GM12878 (cell line): ENCODE measurements around the gene GAL3ST2. TPM values are rescaled to one million over a fixed set of nuclear protein-coding genes. Genes with fewer than 3 reads are reported as not detected.
A peak's percentile ranks its signal among the peaks of the same experiment; 100 is the strongest.

Source experiments
- ATAC-seq: fragments of 200-7000 bp; cut with Tn5 transposase; 3 replicates; pipeline ENCODE4 v1.9.1; 2020; ENCODE audit warnings: mild to moderate bottlenecking, moderate library complexity
- BruUV-seq: library from RNA; stranded (reverse); fragments of 400-500 nt; replicated peaks from 2 replicates; lab custom pipeline; 2021; lab: Mats Ljungman, UMichigan
- CTCF ChIA-PET: fragments of 300-600 bp; sonication (Branson Sonifier 250); formaldehyde crosslinking; extraction: SDS; loops from one replicate; lab custom pipeline; 2021; ENCODE audit warnings: inconsistent platforms; lab: Yijun Ruan, JAX
- POLR2A ChIA-PET: fragments of 350-600 bp; formaldehyde crosslinking; extraction: SDS; loops from one replicate; lab custom pipeline; 2021; ENCODE audit warnings: inconsistent platforms; lab: Charles Lee
- RAD21 ChIA-PET: fragments of 300-600 bp; sonication (Branson Sonifier 250); formaldehyde crosslinking; loops from one replicate; lab custom pipeline; 2023; ENCODE audit warnings: antibody characterized with exemption; ENCODE audit not compliant: unreplicated experiment; lab: Charles Lee
- SMC1A ChIA-PET: fragments of 300-600 bp; sonication (Branson Sonifier 250); formaldehyde crosslinking; loops from one replicate; lab custom pipeline; 2023; ENCODE audit not compliant: unreplicated experiment, uncharacterized antibody; lab: Charles Lee
- DNase-seq: peaks from one replicate; pipeline ENCODE4 v3.0.0-alpha.2; 2011; ENCODE audit warnings: low read depth, low spot score
- FAIRE-seq: peaks from 3 replicates; lab custom pipeline; 2011; peaks lifted over from hg19 to GRCh38; lab: Jason Lieb, UNC
- H2AFZ ChIP-seq: 2 replicates; pipeline ENCODE4 v1.6.0; 2011; ENCODE audit warnings: low read depth, low read length, control low read depth; ENCODE audit not compliant: control insufficient read depth
- H3K27ac ChIP-seq: 2 replicates; pipeline ENCODE4 v1.5.1; 2011; ENCODE audit warnings: control low read depth; ENCODE audit not compliant: control insufficient read depth, insufficient read depth
- H3K27me3 ChIP-seq, 2 experiments: replicated peaks in 1 of 2; 2 replicates each; pipeline versions ENCODE4 v1.6.0 to v1.6.1; 2011; ENCODE audit warnings: low read length in 1 of 2; ENCODE audit not compliant: control insufficient read depth in 2 of 2, insufficient read depth in 2 of 2
- H3K36me3 ChIP-seq, 2 experiments: 2 replicates each; pipeline ENCODE4 v1.5.1; 2011; ENCODE audit warnings: low read length in 1 of 2; ENCODE audit not compliant: control insufficient read depth in 2 of 2, insufficient read depth in 2 of 2
- H3K4me1 ChIP-seq: 2 replicates; pipeline ENCODE4 v1.6.1; 2011; ENCODE audit warnings: mild to moderate bottlenecking, low read length, moderate library complexity, mixed read lengths; ENCODE audit not compliant: control insufficient read depth, insufficient read depth
- H3K4me2 ChIP-seq: 2 replicates; pipeline ENCODE4 v1.6.0; 2011; ENCODE audit warnings: control low read depth; ENCODE audit not compliant: control insufficient read depth, insufficient read depth
- H3K4me3 ChIP-seq: fragments of 200-600 bp; sonication (generic); 2 replicates; pipeline ENCODE4 v1.5.1; 2016
- H3K79me2 ChIP-seq: 2 replicates; pipeline ENCODE4 v1.6.0; 2011; ENCODE audit warnings: low read length; ENCODE audit not compliant: control insufficient read depth, insufficient read depth
- H3K9ac ChIP-seq: 2 replicates; pipeline ENCODE4 v1.8.0; 2011; ENCODE audit warnings: low read length, control low read depth, mixed read lengths; ENCODE audit not compliant: control insufficient read depth, insufficient read depth
- H3K9me3 ChIP-seq: replicated peaks from 3 replicates; pipeline ENCODE4 v1.5.1; 2011; ENCODE audit warnings: mild to moderate bottlenecking, low read length; ENCODE audit not compliant: control insufficient read depth, insufficient read depth
- H4K20me1 ChIP-seq: 2 replicates; pipeline ENCODE4 v1.6.0; 2011; ENCODE audit not compliant: control insufficient read depth, insufficient read depth
- EGR1 ChIP-seq, 2 experiments: IDR thresholded peaks; 1 replicate in 1 of 2; 2 replicates in 1 of 2; pipeline ENCODE4 v1.6.1; 2011 to 2012; ENCODE audit warnings: low read depth in 2 of 2, low read length in 2 of 2, borderline replicate concordance in 1 of 2, mild to moderate bottlenecking in 1 of 2, moderate library complexity in 1 of 2
- MYC ChIP-seq: IDR thresholded peaks from 2 replicates; pipeline ENCODE4 v1.6.1; 2011; ENCODE audit warnings: mild to moderate bottlenecking, low read length, moderate library complexity, inconsistent platforms; ENCODE audit not compliant: insufficient read depth, insufficient replicate concordance, insufficient read length, severe bottlenecking
- NR2C1 ChIP-seq: fragments of 450-650 bp; IDR thresholded peaks from 2 replicates; pipeline ENCODE4 v1.6.1; 2017; ENCODE audit warnings: antibody characterized with exemption, mild to moderate bottlenecking, moderate library complexity
- RAD51 ChIP-seq: fragments of 450-650 bp; IDR thresholded peaks from 2 replicates; pipeline ENCODE4 v1.6.1; 2016; ENCODE audit warnings: moderate library complexity, mild to moderate bottlenecking, inconsistent platforms
- ZBTB11 ChIP-seq: fragments of 450-650 bp; formaldehyde crosslinking; IDR thresholded peaks from 2 replicates; pipeline ENCODE4 v1.5.0; 2022; ENCODE audit warnings: mild to moderate bottlenecking, missing genetic modification characterization
- ZNF274 ChIP-seq: IDR thresholded peaks from one replicate; pipeline ENCODE4 v1.8.0; 2011; ENCODE audit not compliant: insufficient read length, insufficient read depth
- WGBS: methylation state at CpG from one replicate; pipeline ENCODE4 v1.1.6; 2016; ENCODE audit warnings: low lambda C conversion rate; ENCODE audit not compliant: insufficient replicate concordance, insufficient coverage; ENCODE audit errors: missing lambda C conversion rate; 5-methylcytosine and 5-hydroxymethylcytosine counted together
- in situ Hi-C: fragments of 300-500 bp; cut with MboI; formaldehyde crosslinking; loops from 9 replicates; pipeline ENCODE4 v1.14.3; 2018; ENCODE audit warnings: mixed read lengths
- intact Hi-C: fragments of 100-400 bp; cut with micrococcal nuclease; formaldehyde crosslinking; loops from one replicate; pipeline ENCODE4 v1.14.2; 2022; ENCODE audit not compliant: unreplicated experiment
- polyA plus RNA-seq, 11 experiments: library from polyadenylated mRNA; depleted of rRNA in 4 of 11; unstranded in 6 of 11; stranded (reverse) in 5 of 11; fragments of >200 nt; fragmentation: Nextera tagmentation in 4 of 11; fragmentation: Illumina TruSeq in 1 of 11; extraction: Ambion mirVana in 4 of 11; extraction: Trizol in 1 of 11; gene quantifications; 1 replicate in 1 of 11; 2 replicates in 10 of 11; pipeline versions ENCODE4 v1.2.1 to v1.2.3, GENCODE V29; 2011 to 2016; ENCODE audit warnings: inconsistent platforms in 2 of 11, missing spikeins in 2 of 11, low read depth in 1 of 11
- total RNA-seq, 4 experiments: library from RNA; depleted of rRNA in 3 of 4; stranded (reverse); fragments of >200 nt in 3 of 4; fragmentation: Illumina TruSeq in 1 of 4; extraction: Trizol in 1 of 4; gene quantifications; 2 replicates each; pipeline versions ENCODE4 v1.2.1 to v1.2.3, GENCODE V29; 2013 to 2021
- TF ChIP-seq, protein P1 (sequence below): IDR thresholded peaks from 2 replicates; pipeline ENCODE4 v1.6.1; 2011; ENCODE audit warnings: borderline replicate concordance, low read depth, mild to moderate bottlenecking, moderate library complexity, mixed read lengths, low read length; ENCODE audit not compliant: insufficient read depth; ENCODE audit errors: extremely low read length

Gene GAL3ST2
- total and polyA plus RNA-seq, 10 of the 15 experiments (the other 5 are each of a cell fraction or from before 2014, with no cell fraction given), result 0.09 to 0.36 (median 0.11) TPM; not detected in 7

DNA sequence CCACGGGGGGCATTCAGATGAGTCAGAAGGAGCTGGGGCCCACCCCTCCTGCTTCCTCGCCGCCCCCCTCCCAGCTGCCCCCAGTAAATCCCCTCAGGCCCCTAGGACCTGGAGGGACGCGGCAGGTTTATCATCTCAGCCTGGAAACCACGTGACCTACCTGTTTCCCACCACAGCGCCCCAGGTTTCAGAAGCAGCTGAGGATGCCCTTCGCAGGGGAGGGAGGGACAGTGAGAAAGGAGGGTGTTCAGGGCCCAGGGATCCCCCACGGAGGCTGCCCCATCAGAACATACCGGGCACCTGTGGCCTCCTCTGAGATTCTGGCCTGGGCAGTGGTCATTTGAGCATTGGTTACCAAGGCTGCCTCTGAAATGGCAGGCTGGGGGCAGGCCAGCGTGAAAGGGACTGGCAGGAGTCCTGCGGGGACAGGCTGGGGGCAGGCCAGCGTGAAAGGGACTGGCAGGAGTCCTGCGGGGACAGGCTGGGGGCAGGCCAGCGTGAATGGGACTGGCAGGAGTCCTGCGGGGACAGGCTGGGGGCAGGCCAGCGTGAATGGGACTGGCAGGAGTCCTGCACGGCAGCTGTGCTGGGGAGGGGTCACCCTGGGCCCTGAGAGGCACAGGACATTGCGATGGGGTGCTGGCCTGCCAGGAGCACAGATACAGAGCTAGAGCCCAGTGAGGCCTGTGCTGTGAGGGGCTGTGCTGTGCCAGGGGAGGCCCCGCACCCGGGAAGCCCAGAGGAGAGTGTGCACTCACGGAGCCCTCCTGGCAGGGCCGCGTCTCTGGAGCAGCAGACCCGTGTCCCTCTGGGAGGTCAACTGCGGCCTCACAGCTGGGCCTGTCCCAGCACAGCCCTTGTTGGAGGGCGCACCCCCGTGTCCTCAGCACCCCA is 33.9 kb downstream of the GAL3ST2 start:
- H4K20me1 ChIP-seq, result no peaks in the 10 kb centered on the region
- in situ Hi-C loops, result no loop called here
- H3K79me2 ChIP-seq, result no peaks in the 10 kb centered on the region
- no peak for FAIRE-seq
- SMC1A ChIA-PET, result no interaction called here
- H2AFZ ChIP-seq, result no peak overlapping the region
- H3K9me3 ChIP-seq, result no peaks in the 10 kb centered on the region
- TF ChIP-seq ZNF274, result no peak
- no peak for TF ChIP-seq MYC
- TF ChIP-seq EGR1 (IDR thresholded peaks at IDR 0.05; ENCODE audit: borderline replicate concordance in 1 of 2, low read depth in 2 of 2, low read length in 2 of 2), result no peak
- peak; percentile 81 for TF ChIP-seq RAD51
- TF ChIP-seq NR2C1, result no peak
- TF ChIP-seq, protein P1, sequence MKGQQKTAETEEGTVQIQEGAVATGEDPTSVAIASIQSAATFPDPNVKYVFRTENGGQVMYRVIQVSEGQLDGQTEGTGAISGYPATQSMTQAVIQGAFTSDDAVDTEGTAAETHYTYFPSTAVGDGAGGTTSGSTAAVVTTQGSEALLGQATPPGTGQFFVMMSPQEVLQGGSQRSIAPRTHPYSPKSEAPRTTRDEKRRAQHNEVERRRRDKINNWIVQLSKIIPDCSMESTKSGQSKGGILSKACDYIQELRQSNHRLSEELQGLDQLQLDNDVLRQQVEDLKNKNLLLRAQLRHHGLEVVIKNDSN, result peak; percentile 34
- no peak for TF ChIP-seq ZBTB11 (CRISPR knock-in tag)
- H3K9ac ChIP-seq, result no peak overlapping the region
- POLR2A ChIA-PET, result no interaction called here
- RAD21 ChIA-PET, result interaction anchor here (1.3 kb wide), 1 partner anchor 78 kb away, joined by 3 read pairs; no protein-coding TSS in a partner anchor
- no TSS peak for BruUV-seq
- no peak for DNase-seq
- WGBS, result 42% methylated on average over 28 of the region's 28 CpGs
- H3K4me2 ChIP-seq, result no peak overlapping the region
- H3K36me3 ChIP-seq, result no peaks in the 10 kb centered on the region
- no peak overlapping the region for H3K4me3 ChIP-seq
- peak; percentile 28 for ATAC-seq
- H3K4me1 ChIP-seq, result peaks cover 7% of the 10 kb centered on the region; the same call in 1 of the 2 replicates
- H3K27me3 ChIP-seq, result no peaks in the 10 kb centered on the region
- no peak overlapping the region for H3K27ac ChIP-seq
- CTCF ChIA-PET, result no interaction called here
- intact Hi-C loops, result no loop called here
